Mucosa of stomach (tissue), 1 donor: Measurements from ENCODE around the gene SCN2A.

Experiments
- H3K27me3 ChIP-seq: one replicate; pipeline ENCODE4 v1.7.0; 2013; ENCODE audit warnings: mild to moderate bottlenecking, low read length; ENCODE audit not compliant: control insufficient read depth, insufficient read depth
- H3K36me3 ChIP-seq: one replicate; pipeline ENCODE4 v1.7.0; 2013; ENCODE audit warnings: low read length; ENCODE audit not compliant: control insufficient read depth, insufficient read depth
- H3K4me1 ChIP-seq: one replicate; pipeline ENCODE4 v1.7.0; 2013; ENCODE audit warnings: mild to moderate bottlenecking, low read length; ENCODE audit not compliant: control insufficient read depth, insufficient read depth
- H3K4me3 ChIP-seq: one replicate; pipeline ENCODE4 v1.7.0; 2013; ENCODE audit warnings: low read length
- H3K9ac ChIP-seq: one replicate; pipeline ENCODE4 v1.7.0; 2013; ENCODE audit warnings: mild to moderate bottlenecking, low read length, moderate library complexity
- H3K9me3 ChIP-seq: one replicate; pipeline ENCODE4 v1.7.0; 2013; ENCODE audit warnings: mild to moderate bottlenecking, low read length, moderate library complexity; ENCODE audit not compliant: control insufficient read depth
- donor health status: Pancreatic carcinoma.

SCN2A gene

GRCh38 chr2:165219481-165219880, 19.7 kb upstream of the SCN2A start:
- Histone ChIP-seq H3K4me3 (no peak overlapping the region), H3K9me3 (no peaks in the 10 kb centered on the region), H3K9ac (no peak overlapping the region), H3K27me3 (no peaks in the 10 kb centered on the region), H3K36me3 (no peaks in the 10 kb centered on the region), H3K4me1 (no peaks in the 10 kb centered on the region)

DNA sequence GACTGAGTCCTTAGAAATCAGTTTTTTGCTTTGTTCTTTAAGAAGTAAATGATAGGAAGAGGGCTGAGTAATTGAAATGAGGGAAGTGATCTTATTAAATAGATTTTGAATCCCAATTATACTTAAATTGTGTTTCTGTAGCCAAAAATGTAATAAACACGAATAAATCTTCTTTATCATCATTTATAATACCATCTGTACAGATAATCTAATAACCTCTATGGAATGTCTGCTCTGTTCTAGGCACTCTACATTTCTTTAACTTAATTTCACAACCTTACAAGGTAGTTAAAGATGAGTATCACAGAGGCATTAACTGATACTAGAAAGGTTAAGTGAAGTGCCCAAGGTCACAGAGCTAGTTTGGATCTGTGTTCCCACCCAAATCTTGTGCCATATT, 14.3 kb upstream of the SCN2A start:
- Histone ChIP-seq H3K4me3 (no peak overlapping the region), H3K4me1 (no peaks in the 10 kb centered on the region), H3K27me3 (no peaks in the 10 kb centered on the region), H3K9ac (no peak overlapping the region), H3K36me3 (no peaks in the 10 kb centered on the region), H3K9me3 (no peaks in the 10 kb centered on the region)

- no peak overlapping the region for H3K4me3 ChIP-seq
- H3K4me1 ChIP-seq = no peaks in the 10 kb centered on the region
- no peak overlapping the region for H3K9ac ChIP-seq
- no peaks in the 10 kb centered on the region for H3K36me3 ChIP-seq
- no peaks in the 10 kb centered on the region for H3K9me3 ChIP-seq
- no peaks in the 10 kb centered on the region for H3K27me3 ChIP-seq
Measured at GRCh38 chr2:165227571-165227970, 11.6 kb upstream of the SCN2A start.

DNA sequence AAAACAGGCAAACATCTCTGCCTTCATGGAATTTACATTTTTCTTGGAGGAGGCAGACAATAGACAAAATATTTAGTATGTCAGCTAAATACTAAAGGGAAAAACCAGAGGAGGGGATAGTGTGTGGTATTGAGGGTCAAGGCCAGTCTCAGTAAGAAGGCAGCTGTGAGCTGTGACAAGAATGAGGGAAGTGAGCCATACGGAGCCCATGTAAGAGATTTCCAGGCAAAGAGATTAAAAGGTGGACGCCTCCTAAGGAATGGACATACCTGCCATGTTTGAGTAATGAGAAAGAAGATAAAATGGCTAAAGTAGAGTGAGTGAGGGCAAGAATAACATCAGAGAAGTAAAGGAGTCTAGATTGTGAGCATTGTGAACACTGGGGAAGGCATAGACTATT, 2.2 kb upstream of the SCN2A start:
- Histone ChIP-seq H3K4me3 (no peak overlapping the region), H3K9me3 (no peaks in the 10 kb centered on the region), H3K27me3 (no peaks in the 10 kb centered on the region), H3K9ac (no peak overlapping the region), H3K4me1 (no peaks in the 10 kb centered on the region), H3K36me3 (no peaks in the 10 kb centered on the region)

DNA sequence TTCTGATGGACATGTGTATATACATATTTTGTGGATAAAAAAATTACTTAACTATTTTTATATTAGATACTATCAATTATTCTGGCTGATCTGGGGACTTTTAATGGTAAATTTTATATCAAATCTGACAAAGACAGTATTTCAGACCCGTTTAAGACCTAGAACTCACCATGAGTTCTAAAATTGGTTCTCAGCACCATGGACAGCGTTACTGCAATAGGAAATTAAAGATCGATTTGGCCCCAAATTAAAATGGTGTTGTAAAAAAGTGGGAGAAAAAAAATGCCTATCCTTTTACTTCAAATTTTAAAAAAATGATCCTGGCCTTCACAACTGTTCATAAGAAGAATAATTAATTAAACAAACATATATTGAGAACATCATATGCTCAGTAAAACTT, 919 bp upstream of the SCN2A start:
- Histone ChIP-seq H3K9ac (no peak overlapping the region), H3K4me3 (no peak overlapping the region), H3K36me3 (no peaks in the 10 kb centered on the region), H3K9me3 (no peaks in the 10 kb centered on the region), H3K27me3 (no peaks in the 10 kb centered on the region), H3K4me1 (no peaks in the 10 kb centered on the region)

DNA sequence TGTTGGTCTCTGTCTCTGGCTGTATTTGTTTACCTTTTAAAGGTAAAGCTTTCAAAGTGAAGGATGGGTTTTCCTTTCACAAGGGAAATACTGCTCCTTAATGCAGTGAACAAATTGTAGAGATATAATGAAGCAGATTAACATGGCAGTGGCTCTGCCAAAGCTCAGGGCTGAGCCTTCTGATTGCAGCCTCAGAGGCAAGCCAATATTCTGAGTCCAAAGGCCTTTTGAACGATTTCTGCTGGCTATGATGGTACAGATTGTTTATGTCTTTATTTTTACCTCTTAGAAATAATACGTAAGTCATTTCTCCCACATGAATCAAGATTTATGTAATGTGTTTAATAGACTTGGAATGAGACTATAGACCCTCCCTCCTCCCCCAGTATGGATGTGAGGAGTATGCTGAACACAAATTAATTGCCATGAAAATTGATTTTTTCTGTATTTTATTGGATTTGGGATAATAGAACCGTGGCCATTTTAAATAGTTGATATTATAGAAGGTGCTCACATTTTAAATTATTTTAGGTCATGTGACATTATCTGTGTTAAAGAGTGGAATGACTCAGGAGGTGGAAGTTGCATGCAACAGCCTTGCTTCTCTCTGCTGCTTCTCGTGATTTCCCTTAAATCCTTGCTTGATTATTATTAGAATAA, 772 bp downstream of the SCN2A start:
- Histone ChIP-seq H3K4me3 (no peak overlapping the region), H3K9ac (no peak overlapping the region), H3K4me1 (no peaks in the 10 kb centered on the region), H3K9me3 (no peaks in the 10 kb centered on the region), H3K27me3 (no peaks in the 10 kb centered on the region), H3K36me3 (no peaks in the 10 kb centered on the region)

- Histone ChIP-seq H3K4me1 (no peaks in the 10 kb centered on the region), H3K4me3 (no peak overlapping the region), H3K9ac (no peak overlapping the region), H3K9me3 (no peaks in the 10 kb centered on the region), H3K27me3 (no peaks in the 10 kb centered on the region), H3K36me3 (no peaks in the 10 kb centered on the region)
Measured at GRCh38 chr2:165240916-165241315, 1.7 kb downstream of the SCN2A start.

- Histone ChIP-seq H3K9me3 (no peaks in the 10 kb centered on the region), H3K4me1 (no peaks in the 10 kb centered on the region), H3K36me3 (no peaks in the 10 kb centered on the region), H3K9ac (no peak overlapping the region), H3K27me3 (no peaks in the 10 kb centered on the region), H3K4me3 (no peak overlapping the region)
Measured at GRCh38 chr2:165245081-165245793, 6.0 kb downstream of the SCN2A start.

GRCh38 chr2:165248238-165248637, 9.0 kb downstream of the SCN2A start:
- no peak overlapping the region for H3K9ac ChIP-seq
- H3K27me3 ChIP-seq = no peaks in the 10 kb centered on the region
- no peaks in the 10 kb centered on the region for H3K36me3 ChIP-seq
- no peaks in the 10 kb centered on the region for H3K9me3 ChIP-seq
- no peak overlapping the region for H3K4me3 ChIP-seq
- H3K4me1 ChIP-seq = no peaks in the 10 kb centered on the region

DNA sequence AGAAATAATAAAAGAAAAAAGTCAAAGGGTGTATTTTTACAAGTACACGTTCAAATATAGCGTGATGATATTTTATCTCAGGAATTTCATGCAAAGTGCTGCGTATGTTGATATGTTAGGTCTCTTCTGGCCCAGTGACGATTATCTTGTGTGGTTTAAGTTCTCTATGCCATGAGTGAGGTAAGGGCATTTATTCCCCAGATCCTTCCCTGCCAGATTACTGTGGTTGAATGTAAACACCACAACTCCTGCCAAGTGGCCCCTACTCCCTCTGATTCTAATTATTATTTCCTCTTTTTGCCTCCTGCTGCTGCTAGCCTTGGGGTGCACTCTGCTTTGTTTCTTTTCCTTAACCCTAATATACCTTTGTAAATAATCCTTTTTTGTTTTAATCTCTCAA, 12.2 kb downstream of the SCN2A start:
- Histone ChIP-seq H3K36me3 (no peaks in the 10 kb centered on the region), H3K4me3 (no peak overlapping the region), H3K27me3 (no peaks in the 10 kb centered on the region), H3K9ac (no peak overlapping the region), H3K9me3 (no peaks in the 10 kb centered on the region), H3K4me1 (no peaks in the 10 kb centered on the region)

GRCh38 chr2:165253178-165253577, 14.0 kb downstream of the SCN2A start:
- Histone ChIP-seq H3K27me3 (no peaks in the 10 kb centered on the region), H3K4me3 (no peak overlapping the region), H3K36me3 (no peaks in the 10 kb centered on the region), H3K4me1 (no peaks in the 10 kb centered on the region), H3K9ac (no peak overlapping the region), H3K9me3 (no peaks in the 10 kb centered on the region)

GRCh38 chr2:165256618-165257017, 17.4 kb downstream of the SCN2A start:
- H3K4me3 ChIP-seq = no peak overlapping the region
- no peaks in the 10 kb centered on the region for H3K27me3 ChIP-seq
- no peak overlapping the region for H3K9ac ChIP-seq
- no peaks in the 10 kb centered on the region for H3K9me3 ChIP-seq
- no peaks in the 10 kb centered on the region for H3K36me3 ChIP-seq
- no peaks in the 10 kb centered on the region for H3K4me1 ChIP-seq
